Measurements from ENCODE around the gene ODAD4. TPM values are rescaled to one million over a fixed set of nuclear protein-coding genes. Genes with fewer than 3 reads are reported as not detected.
A peak's percentile ranks its signal among the peaks of the same experiment; 100 is the strongest.

The ODAD4 gene
- total and polyA plus RNA-seq, 2 of the 8 experiments (the other 6 are each of a cell fraction or from before 2014, with no cell fraction given): 0.48 to 1.3 TPM

DNA sequence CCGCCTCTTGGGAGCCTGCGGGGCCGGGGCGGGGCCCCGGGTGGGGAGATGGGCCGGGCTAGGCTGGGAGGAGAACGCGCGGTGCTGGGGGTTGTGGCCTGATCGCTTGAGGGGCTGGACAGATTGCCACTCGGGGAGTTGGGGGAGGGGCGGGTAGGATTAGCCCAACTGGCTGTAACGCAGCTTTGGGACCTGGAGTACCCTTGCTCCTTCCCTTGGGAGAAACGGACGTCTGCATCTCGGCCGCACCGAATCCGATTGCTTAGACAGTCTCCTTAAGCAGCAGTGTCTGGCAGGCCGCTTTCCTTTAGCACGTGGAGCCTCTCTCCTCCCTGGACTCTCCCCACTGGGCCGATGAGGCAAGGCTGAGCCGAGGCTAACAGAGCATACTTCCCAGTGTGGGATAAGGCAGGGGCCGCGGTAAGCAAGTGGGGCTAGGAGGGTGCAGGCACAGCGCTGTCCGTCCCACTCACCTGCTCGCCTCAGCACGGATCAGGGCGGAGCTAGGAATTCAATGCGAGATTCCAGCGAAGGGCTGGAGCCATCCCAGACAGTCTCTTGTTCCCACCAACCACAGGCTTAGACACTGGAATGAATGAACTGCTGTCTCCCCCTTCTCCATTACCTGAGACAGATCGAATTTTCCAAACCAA lies 11.1 kb upstream of the ODAD4 start:
- Histone ChIP-seq H2BK20ac (ENCODE audit: low read length) (0 out of 2 replicates have a peak overlapping the region, but pooled peaks have one; percentile 15), H3K14ac (ENCODE audit: insufficient read length) (no peak overlapping the region), H4K8ac (ENCODE audit: extremely low read depth, insufficient read depth, low read length) (peak overlapping the region; percentile 87), H3K56ac (replicated peaks; ENCODE audit: insufficient read length, low read depth, low read length) (peak overlapping the region; percentile 96), H3K18ac (ENCODE audit: extremely low read depth, low read length) (peak overlapping the region; percentile 85), H2AK5ac (ENCODE audit: low read depth, low read length) (peak overlapping the region; percentile 84; the same call in 1 of the 2 replicates), H3K23me2 (ENCODE audit: low read depth, low read length) (peaks cover 14% of the 10 kb centered on the region), H3K36me3 (ENCODE audit: control insufficient read depth in 2 of 4, insufficient read depth in 4 of 4, low read length in 3 of 4) (no peaks in the 10 kb centered on the region), H2BK120ac (replicated peaks; ENCODE audit: low read depth, low read length) (peak overlapping the region; percentile 39), H3K4me1 (replicated peaks in 1 of 4; ENCODE audit: control insufficient read depth in 3 of 4, insufficient read depth in 4 of 4, low read length in 3 of 4) (peaks cover 13 to 31% (median 23%) of the 10 kb centered on the region in 4 experiments), H3K79me2 (ENCODE audit: control insufficient read depth in 1 of 2, insufficient read depth in 2 of 2, low read length in 2 of 2) (peaks cover 21 to 44% of the 10 kb centered on the region in 2 experiments), H3K9me3 (ENCODE audit: insufficient read depth in 2 of 2, low read depth in 1 of 2, low read length in 1 of 2) (no peaks in the 10 kb centered on the region), H2BK15ac (ENCODE audit: low read length) (peak overlapping the region; percentile 11; the same call in 1 of the 2 replicates), H3K4me2 (ENCODE audit: insufficient read depth in 1 of 2, low read depth in 2 of 2, low read length in 2 of 2) (peak overlapping the region; percentile 97 to 98), H3K27me3 (replicated peaks in 1 of 4; ENCODE audit: control insufficient read depth in 3 of 4, extremely low read depth in 1 of 4, insufficient read depth in 3 of 4, low read length in 3 of 4) (no peaks in the 10 kb centered on the region), H3K4ac (replicated peaks; ENCODE audit: insufficient read length, low read depth, low read length) (no peak overlapping the region), H4K20me1 (replicated peaks in 1 of 2; ENCODE audit: control insufficient read depth in 1 of 2, insufficient read depth in 2 of 2, low read length in 2 of 2) (peaks cover 17 to 28% of the 10 kb centered on the region in 2 experiments), H3K4me3 (ENCODE audit: extremely low read depth in 1 of 4, insufficient read depth in 2 of 4, low read depth in 3 of 4, low read length in 4 of 4) (peak overlapping the region; percentile 59 to 99 (median 86)), H4K91ac (replicated peaks; ENCODE audit: insufficient read length, low read length) (peak overlapping the region; percentile 99), H3K79me1 (ENCODE audit: low read depth, low read length) (peaks cover 8% of the 10 kb centered on the region), H2BK12ac (ENCODE audit: low read depth, low read length) (peak overlapping the region; percentile 91), H2AFZ (ENCODE audit: low read length) (peak overlapping the region; percentile 68), H3K27ac (ENCODE audit: low read depth, low read length) (peak overlapping the region; percentile 62), H4K5ac (ENCODE audit: insufficient read length, low read depth, low read length) (peak overlapping the region; percentile 99), H3K9ac (replicated peaks in 1 of 4; ENCODE audit: extremely low read depth in 1 of 4, low read depth in 3 of 4, low read length in 3 of 4) (peak overlapping the region in 3 of 4 experiments; percentile 67 to 77 (median 75); a peak in 6 of 7 replicates), H2BK5ac (ENCODE audit: low read depth, low read length) (peak overlapping the region; percentile 98), H3K23ac (ENCODE audit: insufficient read length) (no peak overlapping the region)
- DNase-seq (ENCODE audit: low read depth in 1 of 2, low spot score in 2 of 2): peak in 1 of 2 experiments; percentile 82
- peak; percentile 32 for FAIRE-seq
- ChIA-PET CTCF (ENCODE audit: partially characterized antibody) (interaction anchor here (1.3 to 16.0 kb wide), 3 partner anchors 10 to 43 kb away, joined by 5 to 205 read pairs (median 5); partner anchors contain the start of gene CNP), POLR2A (ENCODE audit: partially characterized antibody) (interaction anchor here (0.8 to 8.2 kb wide), 28 partner anchors 10 to 261 kb away, joined by 3 to 67 read pairs (median 5); partner anchors contain the start of genes CNP, DNAJC7, EIF1 and FKBP10)
- WGBS, 2 experiments (ENCODE audit: extremely low coverage in 1 of 2, insufficient coverage in 1 of 2, insufficient read length in 1 of 2, insufficient replicate concordance in 2 of 2, low coverage in 1 of 2, low lambda C conversion rate in 2 of 2, missing lambda C conversion rate in 1 of 2): 2% methylated on average over 29 of the region's 33 CpGs; no CpG with 5 or more reads in 1 of the 2 experiments
- TF ChIP-seq CREB1 (IDR thresholded peaks at IDR 0.05): no peak
- TF ChIP-seq BACH1 (IDR thresholded peaks at IDR 0.05; ENCODE audit: low read length): peak; percentile 34; the same call in 1 of the 2 replicates
- TF ChIP-seq TEAD4 (IDR thresholded peaks at IDR 0.05; ENCODE audit: low read depth, low read length): peak; percentile 85
- TF ChIP-seq RBBP5 (IDR thresholded peaks at IDR 0.05; ENCODE audit: borderline replicate concordance, low read depth, low read length): peak; percentile 50; the same call in 1 of the 2 replicates
- TF ChIP-seq POLR2AphosphoS5 (IDR thresholded peaks at IDR 0.05; ENCODE audit: low read depth, low read length): 0 out of 2 replicates have a peak, but pooled peaks have one; percentile 19
- TF ChIP-seq TAF1 (IDR thresholded peaks at IDR 0.05; ENCODE audit: low read depth, low read length): peak; percentile 21; the same call in 1 of the 2 replicates
- TF ChIP-seq, protein P1, sequence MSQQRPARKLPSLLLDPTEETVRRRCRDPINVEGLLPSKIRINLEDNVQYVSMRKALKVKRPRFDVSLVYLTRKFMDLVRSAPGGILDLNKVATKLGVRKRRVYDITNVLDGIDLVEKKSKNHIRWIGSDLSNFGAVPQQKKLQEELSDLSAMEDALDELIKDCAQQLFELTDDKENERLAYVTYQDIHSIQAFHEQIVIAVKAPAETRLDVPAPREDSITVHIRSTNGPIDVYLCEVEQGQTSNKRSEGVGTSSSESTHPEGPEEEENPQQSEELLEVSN (IDR thresholded peaks at IDR 0.05): 0 out of 2 replicates have a peak, but pooled peaks have one; percentile 14
- TF ChIP-seq HDAC2 (IDR thresholded peaks at IDR 0.05; ENCODE audit: borderline replicate concordance in 1 of 2, low read depth in 2 of 2, low read length in 2 of 2): peak in 1 of 2 experiments; percentile 52; a peak in 2 of 4 replicates
- TF ChIP-seq, protein P2, sequence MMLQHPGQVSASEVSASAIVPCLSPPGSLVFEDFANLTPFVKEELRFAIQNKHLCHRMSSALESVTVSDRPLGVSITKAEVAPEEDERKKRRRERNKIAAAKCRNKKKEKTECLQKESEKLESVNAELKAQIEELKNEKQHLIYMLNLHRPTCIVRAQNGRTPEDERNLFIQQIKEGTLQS (IDR thresholded peaks at IDR 0.05; ENCODE audit: insufficient read depth, low read depth, low read length): no peak

Data from H1 (cell line).